ENCODE results near the gene LRRC3. TPM values are rescaled to one million over a fixed set of nuclear protein-coding genes. Genes with fewer than 3 reads are reported as not detected.

Gene LRRC3
- total and polyA plus RNA-seq, 2 of the 4 experiments (the other 2 are of a cell fraction), result under 0.01 to 0.38 TPM

DNA sequence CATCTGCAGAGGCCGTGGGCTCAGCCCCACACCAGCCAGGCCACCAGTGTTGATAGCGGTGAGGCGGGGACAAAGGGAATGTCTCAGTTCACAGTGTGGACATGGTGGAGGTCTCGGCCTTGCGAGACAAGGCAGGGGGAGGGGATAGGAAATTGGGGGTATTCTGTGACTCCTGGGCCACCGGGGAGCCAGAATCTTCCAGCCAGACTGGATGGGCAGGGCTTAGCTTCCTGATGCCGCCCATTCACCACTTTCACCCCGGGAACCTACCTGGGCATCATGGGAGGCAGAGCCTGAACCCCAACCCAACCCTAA, 5.1 kb downstream of the LRRC3 start:
- no peak for ATAC-seq (ENCODE audit: low read depth)
- intact Hi-C loops (cut with micrococcal nuclease), result no loop called here
- 100% methylated on average over 1 of the region's 8 CpGs; no CpG with 5 or more reads in 1 of the 2 experiments for WGBS, 2 experiments (ENCODE audit: extremely low coverage in 2 of 2, insufficient read length in 1 of 2)

More for the DNA sequence above, 5.1 kb downstream of the LRRC3 start:
- DNase-seq, result no peak
- Histone ChIP-seq H2AK5ac (ENCODE audit: low read depth, low read length) (no peak overlapping the region), H4K5ac (ENCODE audit: low read depth, low read length) (no peak overlapping the region), H3K4ac (ENCODE audit: low read depth, low read length) (no peak overlapping the region), H3K36me3 (ENCODE audit: control insufficient read depth, insufficient read depth, low read length) (no peaks in the 10 kb centered on the region), H3K18ac (ENCODE audit: low read depth, low read length) (no peak overlapping the region), H4K20me1 (ENCODE audit: insufficient read depth, low read length) (no peaks in the 10 kb centered on the region), H3K56ac (ENCODE audit: extremely low read depth, insufficient read depth, low read length) (no peak overlapping the region), H2BK20ac (ENCODE audit: low read depth, low read length) (no peak overlapping the region), H3K9me1 (ENCODE audit: insufficient read depth, low read length) (no peaks in the 10 kb centered on the region), H3K14ac (replicated peaks; ENCODE audit: low read depth, low read length) (no peak overlapping the region), H2BK5ac (ENCODE audit: low read depth, low read length, poor library complexity, severe bottlenecking) (no peak overlapping the region), H4K8ac (ENCODE audit: low read depth in 2 of 2, low read length in 2 of 2) (no peak overlapping the region), H3K27ac (ENCODE audit: insufficient read depth, low read length) (no peak overlapping the region), H2AK9ac (replicated peaks; ENCODE audit: low read depth, low read length, poor library complexity) (no peak overlapping the region), H2BK15ac (ENCODE audit: low read depth, low read length) (no peak overlapping the region), H3K27me3 (ENCODE audit: control insufficient read depth, insufficient read depth, low read length) (no peaks in the 10 kb centered on the region; the same call in 1 of the 2 replicates), H3K9ac (ENCODE audit: low read depth, low read length) (no peak overlapping the region), H3K23ac (ENCODE audit: low read depth, low read length) (no peak overlapping the region), H3K4me1 (ENCODE audit: control insufficient read depth, insufficient read depth, low read length) (no peaks in the 10 kb centered on the region), H2AFZ (replicated peaks; ENCODE audit: low read length, poor library complexity) (no peak overlapping the region), H3K4me2 (ENCODE audit: low read depth, low read length) (no peak overlapping the region), H4K91ac (ENCODE audit: insufficient read depth, low read depth, low read length) (no peak overlapping the region), H3K4me3 (ENCODE audit: insufficient read depth, low read depth, low read length) (no peak overlapping the region), H3K79me1 (ENCODE audit: low read depth in 1 of 2, low read length in 2 of 2) (no peaks in the 10 kb centered on the region), H2BK120ac (ENCODE audit: low read depth, low read length) (no peak overlapping the region), H3K9me3 (ENCODE audit: control insufficient read depth, insufficient read depth, low read length) (no peaks in the 10 kb centered on the region)
- no TSS peak for BruUV-seq (replicated peaks)
- no peak for TF ChIP-seq MXI1 (IDR thresholded peaks at IDR 0.05; ENCODE audit: borderline replicate concordance, low read depth, low read length)
- no peak for TF ChIP-seq RCOR1 (IDR thresholded peaks at IDR 0.05; ENCODE audit: insufficient replicate concordance, low read length)
- TF ChIP-seq, protein P1, sequence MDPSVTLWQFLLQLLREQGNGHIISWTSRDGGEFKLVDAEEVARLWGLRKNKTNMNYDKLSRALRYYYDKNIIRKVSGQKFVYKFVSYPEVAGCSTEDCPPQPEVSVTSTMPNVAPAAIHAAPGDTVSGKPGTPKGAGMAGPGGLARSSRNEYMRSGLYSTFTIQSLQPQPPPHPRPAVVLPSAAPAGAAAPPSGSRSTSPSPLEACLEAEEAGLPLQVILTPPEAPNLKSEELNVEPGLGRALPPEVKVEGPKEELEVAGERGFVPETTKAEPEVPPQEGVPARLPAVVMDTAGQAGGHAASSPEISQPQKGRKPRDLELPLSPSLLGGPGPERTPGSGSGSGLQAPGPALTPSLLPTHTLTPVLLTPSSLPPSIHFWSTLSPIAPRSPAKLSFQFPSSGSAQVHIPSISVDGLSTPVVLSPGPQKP (IDR thresholded peaks at IDR 0.05; ENCODE audit: borderline replicate concordance, low read depth, low read length), result no peak
- TF ChIP-seq POLR2A (IDR thresholded peaks at IDR 0.05; ENCODE audit: low read depth, low read length), result no peak
- no peak for TF ChIP-seq BHLHE40 (IDR thresholded peaks at IDR 0.05; ENCODE audit: low read depth, low read length)
- no peak for TF ChIP-seq RAD21 (IDR thresholded peaks at IDR 0.05; ENCODE audit: low read length)
- no peak for TF ChIP-seq FOS (IDR thresholded peaks at IDR 0.05; ENCODE audit: low read depth, low read length)
- TF ChIP-seq MAFK (IDR thresholded peaks at IDR 0.05; ENCODE audit: low read depth, low read length), result no peak
- no peak for TF ChIP-seq CHD1 (IDR thresholded peaks at IDR 0.05; ENCODE audit: low read depth, low read length)
- in situ Hi-C loops (cut with MboI; ENCODE audit: low sequenced_read_pairs) (no loop called here), dilution Hi-C loops (cut with HindIII; ENCODE audit: low sequenced_read_pairs, unreplicated experiment) (no loop called here)
- ChIA-PET CTCF (no interaction called here), POLR2A (ENCODE audit: unreplicated experiment) (no interaction called here)

Measured in IMR-90 (cell line).